Stimulated activated CD8-positive, alpha-beta memory T cell treated with anti-CD3 and anti-CD28 coated beads, Interleukin-4, amount 100 ng/mL, for 1 hour (primary cell): ENCODE results near the gene RIOX2.

Experiments used
- DNase-seq, 2 donors: peaks; one replicate each; pipeline ENCODE4 v3.0.0-alpha.2; 2020; ENCODE audit warnings: low read depth in 2 of 2, low spot score in 1 of 2

Gene RIOX2

DNA sequence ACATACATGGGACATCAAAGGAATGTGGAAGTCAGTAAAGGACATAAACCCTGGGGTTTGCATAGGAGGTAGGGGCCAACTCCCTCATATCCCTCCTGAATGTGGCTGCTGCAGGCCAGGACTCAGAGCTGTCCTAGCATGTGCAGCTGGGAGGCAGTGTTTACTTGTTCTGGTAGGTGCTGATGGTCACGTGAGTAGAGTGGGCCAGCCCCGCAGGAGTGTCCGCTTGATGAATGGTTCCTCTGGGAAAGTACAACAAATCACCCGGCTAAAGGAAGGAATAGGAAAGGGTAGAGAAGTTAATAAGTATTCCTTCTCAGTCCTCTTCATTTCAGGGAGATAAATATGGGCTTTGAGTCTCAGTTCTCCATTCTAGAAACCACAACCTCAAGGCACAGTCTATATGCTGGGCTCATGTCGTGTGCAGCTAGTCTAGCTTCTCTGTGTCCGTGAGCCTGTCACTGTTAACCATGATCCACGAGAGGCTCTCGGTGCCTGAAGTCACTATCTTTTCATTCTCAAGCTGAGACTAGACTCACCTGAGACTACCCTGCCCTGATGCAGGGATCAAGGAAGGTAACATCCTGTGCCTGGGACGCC lies 17.9 kb downstream of the RIOX2 start:
- no peak for DNase-seq

DNA sequence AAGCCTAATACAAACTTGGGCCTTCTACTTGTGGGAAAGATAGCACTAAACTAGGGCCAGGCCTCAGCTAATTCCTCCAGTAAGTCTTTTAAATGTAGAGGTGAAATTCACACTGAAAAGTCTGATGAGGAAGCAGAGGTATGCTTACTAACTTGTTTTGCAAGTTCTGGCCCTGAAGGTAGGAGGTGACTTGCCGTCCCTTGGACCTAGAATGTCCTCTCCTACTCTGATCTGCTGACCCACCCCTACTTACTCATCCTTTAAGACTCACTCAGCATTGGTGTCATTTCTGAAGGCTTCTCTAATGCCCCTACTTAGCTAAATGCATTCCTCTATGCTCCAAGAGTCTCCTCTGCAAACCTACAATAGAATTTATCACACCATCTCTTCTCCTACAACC lies 19.4 kb downstream of the RIOX2 start:
- DNase-seq = no peak

DNA sequence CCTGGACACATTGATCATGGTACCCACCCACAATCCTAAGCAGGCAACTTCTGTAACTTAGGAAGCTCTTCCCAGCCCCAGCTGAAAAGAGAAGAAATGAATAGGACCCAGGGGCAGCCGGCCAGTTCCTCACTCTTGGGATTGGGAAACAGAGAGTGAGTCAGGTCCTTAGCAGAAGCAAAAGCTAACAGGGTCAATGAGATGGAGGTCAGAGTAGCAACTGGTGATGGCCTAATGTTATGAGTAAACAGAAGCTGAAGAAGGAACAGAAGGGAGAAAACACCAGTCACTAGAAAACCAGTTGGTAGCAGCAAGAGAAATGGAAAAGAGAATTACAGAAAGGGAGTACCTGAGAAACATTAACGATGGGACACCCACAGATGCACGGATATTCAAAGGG lies 20.0 kb downstream of the RIOX2 start:
- DNase-seq = no peak

DNA sequence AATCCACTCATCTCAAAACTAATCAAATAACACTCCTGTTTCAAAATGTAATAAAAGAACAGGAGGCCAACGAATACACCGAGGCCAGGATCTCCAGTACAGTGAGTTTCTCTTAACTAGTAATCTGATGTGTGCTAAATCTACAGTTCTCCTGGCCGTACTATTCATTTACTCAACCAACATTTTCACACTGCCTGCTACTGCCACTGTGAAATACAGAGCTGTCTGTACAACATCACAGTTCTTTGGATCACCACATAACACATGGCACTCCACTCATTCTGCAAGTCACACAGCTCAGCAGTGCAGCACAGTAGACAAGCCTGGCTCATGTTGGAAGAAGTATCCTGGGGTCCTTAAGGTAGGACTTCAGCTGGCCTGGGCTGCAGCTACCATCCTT lies 21.9 kb downstream of the RIOX2 start:
- DNase-seq = no peak

DNA sequence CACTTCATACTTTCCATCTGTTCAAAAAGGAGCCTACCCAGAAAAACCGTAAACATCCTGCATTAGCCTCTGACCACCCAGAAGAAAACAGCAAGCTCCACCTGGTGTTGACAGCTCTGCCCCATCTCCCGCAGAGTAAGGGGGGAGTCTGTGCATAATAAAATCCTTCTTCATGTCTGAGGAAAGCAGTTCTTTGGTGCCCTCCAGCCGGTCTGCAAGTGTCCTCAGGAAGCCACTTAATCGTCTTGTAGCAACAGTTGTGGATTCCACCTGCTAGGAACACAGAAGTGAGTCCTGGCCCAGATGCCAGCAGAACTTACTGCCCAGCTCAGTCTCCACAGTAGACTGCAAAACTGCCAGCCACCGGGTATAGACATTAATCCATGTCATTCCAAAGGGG lies 22.5 kb downstream of the RIOX2 start:
- no peak for DNase-seq

DNA sequence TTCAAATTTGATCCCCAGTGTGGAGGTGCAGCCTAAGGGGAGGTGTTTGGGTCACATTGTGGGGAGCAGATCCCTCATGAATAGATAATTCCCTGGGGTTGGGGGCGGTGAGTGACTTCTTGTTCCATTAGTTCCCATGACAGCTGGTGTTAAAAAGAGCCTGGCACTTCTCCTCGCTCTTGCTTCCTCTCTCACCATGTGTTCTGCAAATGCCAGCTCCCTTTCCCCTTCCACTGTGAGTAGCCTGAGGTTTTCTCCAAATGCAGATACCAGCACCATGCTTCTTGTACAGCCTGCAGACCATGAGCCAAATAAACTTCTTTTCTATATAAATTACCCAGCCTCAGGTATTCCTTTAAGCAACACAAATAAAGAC lies 23.1 kb downstream of the RIOX2 start:
- no peak for DNase-seq

DNA sequence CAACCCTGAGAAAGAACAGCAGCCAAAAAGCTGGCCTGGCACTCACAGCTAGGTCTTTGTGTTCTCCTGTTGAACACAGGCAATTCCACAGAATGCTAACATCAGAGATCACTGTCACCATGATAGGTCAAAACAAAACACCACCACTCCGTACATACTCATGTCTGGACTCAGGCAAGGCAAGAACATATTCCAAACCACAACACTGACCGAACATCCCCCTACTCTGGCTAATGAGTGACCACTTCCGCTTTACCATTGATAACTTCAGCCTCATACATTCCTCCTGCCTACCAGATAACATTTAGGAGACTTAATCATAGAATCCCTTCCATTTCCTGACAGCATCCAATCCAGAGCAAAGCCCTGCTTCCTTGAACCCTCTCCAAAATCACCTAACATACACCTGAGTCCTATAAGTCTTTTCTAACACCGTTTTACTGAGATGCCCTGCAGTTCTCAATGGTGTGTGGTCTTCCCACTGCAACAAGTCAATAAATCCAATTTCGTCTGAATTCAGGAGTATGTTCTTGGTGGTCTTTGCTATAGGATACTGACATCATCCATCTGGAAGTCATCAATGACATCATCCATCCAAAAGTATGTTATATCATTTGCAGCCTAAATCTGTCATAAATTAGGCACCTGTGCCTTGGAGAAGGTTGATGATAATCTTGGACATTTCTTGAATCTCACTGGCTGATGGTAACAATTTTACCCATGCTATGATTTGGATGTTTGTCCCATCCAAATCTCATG lies 23.7 kb downstream of the RIOX2 start:
- DNase-seq = no peak

DNA sequence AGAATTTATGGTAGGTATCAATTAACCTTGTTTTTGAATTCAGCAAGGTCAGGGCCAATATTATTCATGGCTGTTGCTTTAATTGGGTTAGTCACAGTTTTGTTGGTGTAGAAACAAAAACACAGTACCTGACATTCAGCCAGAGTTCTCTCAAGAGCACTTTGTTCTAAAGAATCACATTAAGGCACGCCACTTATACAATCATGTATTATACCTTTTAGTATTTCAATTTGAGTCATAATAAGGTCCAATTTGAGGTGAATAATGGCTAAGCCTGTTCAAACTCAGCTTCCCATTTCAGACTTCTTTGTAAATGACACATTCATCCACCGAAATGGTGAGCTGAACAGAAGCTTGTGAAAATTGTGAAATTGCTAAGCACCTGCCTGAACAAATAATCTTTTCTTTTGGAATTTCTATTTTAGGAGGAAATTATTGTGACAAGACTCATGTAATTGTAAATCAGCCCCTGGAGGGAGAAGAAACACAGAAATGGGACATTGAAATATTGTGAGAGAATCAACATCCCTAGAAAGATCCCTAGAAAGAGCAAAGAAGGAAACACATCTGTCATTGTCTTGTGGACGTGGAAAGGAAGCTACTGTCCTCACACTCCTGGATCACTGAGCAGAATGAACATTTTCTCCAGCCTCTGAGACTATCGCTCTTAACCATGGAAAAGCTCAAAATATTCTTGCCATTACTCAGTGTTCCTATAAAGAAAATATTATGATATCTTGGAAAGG lies 29.3 kb downstream of the RIOX2 start:
- DNase-seq = no peak

DNA sequence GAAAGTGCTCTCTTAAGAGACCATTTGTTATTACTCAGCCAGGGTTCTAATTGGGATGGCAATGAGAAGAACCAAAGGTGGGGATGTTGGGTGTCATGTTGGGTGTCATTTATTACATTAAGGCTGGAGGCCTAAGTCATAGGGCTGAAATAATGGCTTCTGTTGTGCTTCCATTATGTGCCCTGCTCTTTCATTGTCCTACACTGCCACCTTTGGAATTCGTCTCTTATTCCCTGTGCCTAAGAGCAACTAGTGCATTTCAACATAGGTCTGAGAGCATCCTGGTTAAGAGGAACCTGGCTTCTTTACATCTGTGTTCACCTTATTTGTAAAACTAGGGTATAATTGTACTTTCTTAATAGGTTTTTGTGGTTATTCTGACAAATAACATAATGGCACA lies 32.2 kb downstream of the RIOX2 start:
- no peak for DNase-seq

DNA sequence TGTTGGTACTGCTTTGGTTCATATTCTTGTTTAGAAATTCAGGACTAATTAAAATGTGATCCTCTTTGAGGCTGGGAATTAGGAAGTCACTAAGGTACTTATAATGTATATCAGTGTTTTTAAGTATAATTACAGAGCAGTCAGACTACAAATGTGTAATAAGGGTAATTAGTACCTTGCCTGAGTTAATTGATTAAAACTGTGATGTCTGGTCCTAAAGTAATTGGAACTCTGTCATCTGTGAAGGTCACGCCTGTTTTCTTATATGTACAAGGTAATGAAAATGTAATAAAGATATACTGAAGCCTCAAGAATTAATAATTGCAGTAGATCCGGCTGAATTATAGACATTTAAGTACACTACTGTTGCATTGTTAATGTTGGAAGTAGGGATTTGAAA lies 32.8 kb downstream of the RIOX2 start:
- DNase-seq = no peak

DNA sequence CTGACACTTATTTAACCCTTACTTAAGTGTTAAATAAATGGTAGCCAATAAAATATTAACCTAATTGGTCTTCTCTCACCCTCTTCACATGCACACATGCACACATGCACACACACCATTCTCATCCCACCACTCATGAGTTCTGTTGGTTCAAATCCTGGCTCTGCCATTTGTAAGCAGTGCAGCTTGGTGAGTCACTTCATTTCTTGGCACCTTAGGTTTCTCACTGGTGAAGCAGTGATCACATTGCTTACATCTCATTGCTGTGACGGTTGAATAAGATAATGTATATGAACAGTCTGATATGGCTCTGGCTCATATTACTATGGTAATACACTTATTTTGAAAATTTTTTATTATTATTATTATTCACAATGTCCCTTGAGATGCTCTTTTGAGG lies 33.8 kb downstream of the RIOX2 start:
- DNase-seq = no peak

DNA sequence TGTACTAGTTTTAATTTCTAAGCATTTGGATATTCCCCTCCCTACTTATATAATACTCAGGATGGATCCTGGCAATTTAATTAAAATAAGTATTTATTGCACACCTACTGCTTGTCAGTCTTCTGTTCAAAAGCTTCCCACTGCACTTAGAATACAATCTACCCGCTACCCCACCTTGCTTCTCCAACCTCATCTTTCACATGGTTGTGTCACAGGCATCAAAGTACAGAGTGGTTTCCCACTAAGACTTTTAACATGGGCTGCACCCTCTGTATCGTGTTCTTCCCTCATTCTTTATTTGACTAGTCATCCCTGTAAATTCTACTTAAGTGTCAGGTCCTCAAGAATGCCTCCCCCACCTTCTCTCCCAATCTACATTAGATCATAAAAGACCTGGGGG lies 35.0 kb downstream of the RIOX2 start:
- no peak for DNase-seq

DNA sequence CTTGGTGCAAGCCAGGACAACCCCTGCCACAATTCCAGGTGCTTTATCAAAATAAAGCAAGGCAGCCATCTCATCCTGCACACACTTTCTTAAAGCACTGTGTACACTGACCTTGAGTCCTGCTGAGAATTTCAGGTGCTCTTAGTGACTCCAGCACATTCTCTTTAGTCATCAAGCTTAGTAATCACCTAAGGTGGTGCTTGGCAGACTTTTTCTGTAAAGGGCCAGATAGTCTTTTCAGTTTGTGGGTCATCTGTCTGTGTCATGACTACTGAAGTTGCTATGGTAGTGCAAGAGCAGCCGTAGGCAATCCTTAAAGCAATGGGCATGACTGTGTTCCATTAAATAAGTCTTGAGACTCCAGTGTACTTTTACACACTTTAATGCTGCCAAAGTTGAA lies 36.4 kb downstream of the RIOX2 start:
- no peak for DNase-seq

DNA sequence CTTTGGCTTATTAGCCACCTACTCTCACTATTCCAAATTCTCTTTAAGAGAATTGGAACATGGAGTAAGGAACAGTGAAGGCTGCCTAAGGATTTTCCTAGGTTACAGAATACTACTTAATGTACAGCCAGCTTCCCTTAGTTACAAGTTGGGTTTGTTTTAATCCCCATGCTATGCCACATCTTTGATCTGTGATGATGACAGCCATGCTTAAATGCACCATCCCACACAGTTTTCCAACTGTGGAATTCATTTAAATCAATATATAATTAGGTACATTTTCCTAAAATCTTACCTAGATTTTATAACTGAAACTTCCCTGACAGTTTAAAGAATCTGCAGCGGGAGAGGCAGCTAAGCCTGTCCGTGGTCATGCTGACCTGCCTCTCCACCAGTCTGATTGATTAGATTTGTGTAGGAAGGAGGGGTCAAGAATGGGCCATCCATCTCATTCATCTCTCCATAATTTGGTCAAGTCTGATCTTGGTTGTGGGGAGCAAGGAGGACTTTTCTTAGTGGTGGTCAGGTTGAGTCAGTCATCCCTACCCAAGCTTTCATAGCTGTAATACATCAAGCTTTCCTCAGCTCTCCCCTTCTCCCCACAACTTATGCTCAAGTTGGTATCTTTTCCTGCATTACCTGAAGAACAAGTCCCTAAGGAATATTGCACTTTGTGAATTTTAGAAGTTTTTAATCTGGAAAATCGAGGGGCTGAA lies 37.1 kb downstream of the RIOX2 start:
- no peak for DNase-seq

DNA sequence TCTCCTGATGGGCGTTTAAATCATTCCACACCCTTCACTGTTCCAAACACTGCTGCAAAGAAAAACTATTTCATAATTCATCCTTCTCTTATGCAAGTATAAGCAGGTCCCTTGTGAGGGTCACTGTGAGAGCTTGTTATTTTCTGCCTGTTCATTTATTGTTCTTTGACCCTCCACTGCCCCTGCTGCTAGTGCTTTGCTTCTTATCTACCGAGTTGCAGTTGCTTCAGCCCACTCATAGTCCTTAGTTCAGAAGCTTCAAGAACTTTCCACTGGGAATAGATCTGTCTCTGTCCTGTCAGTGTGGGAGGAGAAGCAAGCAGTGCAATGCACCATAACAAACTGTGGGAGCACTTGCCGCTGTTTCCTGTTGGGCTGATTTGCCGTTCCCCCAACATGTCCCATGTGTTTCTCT lies 39.8 kb downstream of the RIOX2 start:
- DNase-seq = no peak

DNA sequence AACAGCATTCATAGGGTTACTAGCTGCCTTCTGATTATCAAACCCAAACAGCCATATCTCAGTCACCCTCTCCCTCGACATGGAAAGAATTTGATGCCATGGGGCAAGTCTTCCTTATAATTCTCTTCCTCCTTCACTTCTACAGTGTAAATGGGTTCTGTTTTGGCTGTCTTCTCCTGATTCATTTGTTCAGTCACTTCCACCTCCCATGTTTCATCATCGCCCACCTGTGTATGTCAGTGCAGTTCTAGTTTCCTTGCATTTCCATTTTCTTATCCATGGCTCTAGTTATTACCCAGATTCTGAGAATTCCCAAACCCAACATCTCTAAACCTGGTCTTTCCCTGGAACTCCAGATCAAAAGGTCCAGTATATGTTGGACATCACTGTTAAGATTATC lies 41.0 kb downstream of the RIOX2 start:
- no peak for DNase-seq

DNA sequence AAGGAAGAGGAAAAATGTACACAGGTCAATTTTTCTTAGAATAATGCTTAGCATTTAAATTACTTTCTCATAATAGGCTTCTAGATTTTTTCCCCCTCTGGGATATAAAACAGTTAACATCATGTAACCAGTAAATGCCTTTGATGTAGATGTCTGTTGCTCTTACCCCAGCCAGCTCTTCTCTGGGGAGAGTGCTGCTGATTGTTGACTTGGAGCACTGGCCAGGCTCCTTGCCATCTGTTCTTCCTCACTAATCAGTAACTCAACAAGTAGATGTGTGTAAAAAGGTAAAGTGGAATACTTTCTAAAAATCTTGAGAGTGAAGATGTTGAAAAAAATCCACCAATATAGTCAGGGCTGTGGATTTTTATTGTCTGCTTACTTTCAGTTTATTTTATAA lies 42.2 kb downstream of the RIOX2 start:
- DNase-seq = no peak

DNA sequence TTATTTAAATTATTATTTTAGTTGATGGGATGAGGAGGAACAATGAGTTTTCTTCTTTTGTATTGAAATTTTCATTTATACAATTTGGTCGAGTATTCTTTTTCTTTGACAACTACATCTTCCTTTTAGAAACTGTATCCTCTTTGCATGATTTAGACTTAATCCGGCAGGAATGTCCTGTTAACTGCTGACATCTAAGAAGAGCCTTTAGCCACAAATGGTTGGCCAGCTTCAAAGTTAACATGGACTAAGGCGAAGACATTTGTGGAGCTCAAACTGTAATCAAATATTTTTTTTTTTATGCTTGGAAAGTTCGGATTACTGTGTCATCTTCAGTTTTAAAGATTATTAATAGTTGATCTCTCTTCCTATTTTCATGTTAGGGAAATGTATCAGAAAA lies 43.2 kb downstream of the RIOX2 start:
- no peak for DNase-seq

DNA sequence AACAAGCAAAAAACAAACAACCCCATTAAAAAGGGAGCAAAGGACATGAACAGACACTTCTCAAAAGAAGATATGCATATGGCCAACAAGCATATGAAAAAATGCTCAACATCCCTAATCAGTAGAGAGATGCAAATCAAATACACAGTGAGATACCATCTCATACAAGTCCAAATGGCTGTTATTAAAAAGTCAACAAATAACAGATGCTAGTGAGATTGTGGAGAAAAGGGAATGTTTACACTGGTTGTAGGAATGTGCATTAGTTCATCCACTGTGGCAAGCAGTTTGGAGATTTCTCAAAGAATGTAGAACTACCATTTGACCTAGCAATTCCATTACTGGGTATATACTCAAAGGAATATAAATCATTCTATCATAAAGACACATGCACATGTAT lies 44.5 kb downstream of the RIOX2 start:
- no peak for DNase-seq

DNA sequence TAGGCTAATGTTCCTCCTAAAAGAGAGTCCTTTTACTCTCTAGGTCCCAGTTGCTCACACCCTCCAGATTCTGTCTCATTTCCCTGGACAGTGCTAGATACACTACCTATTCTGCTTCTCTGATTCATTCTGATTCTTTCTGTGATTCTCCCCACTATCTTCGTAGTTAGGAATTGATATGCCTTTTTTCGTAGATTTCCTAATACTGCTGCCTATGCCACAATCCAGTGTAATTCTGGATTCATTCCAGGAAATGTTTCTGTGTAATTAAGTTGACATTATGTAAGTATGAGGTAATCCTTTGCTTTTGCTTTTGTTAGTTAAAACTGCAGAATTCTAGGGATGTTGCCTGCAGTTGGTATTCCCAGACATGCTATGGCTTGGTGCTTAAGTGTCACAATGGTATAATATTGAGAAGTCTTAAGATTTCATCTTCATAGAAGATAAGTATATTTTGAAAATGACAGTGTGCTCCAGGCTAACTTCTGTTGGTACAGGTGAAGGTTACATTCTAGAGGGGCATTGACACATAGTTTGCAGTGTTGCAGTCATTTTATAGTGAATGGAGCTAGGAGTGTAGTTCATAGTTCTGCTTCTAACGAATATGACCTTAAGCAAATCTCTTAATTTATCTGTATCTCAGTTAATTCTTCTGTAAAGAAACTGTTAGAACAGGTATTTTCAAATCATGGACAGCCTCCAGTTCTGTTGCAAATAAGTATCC lies 54.3 kb downstream of the RIOX2 start:
- DNase-seq = no peak

DNA sequence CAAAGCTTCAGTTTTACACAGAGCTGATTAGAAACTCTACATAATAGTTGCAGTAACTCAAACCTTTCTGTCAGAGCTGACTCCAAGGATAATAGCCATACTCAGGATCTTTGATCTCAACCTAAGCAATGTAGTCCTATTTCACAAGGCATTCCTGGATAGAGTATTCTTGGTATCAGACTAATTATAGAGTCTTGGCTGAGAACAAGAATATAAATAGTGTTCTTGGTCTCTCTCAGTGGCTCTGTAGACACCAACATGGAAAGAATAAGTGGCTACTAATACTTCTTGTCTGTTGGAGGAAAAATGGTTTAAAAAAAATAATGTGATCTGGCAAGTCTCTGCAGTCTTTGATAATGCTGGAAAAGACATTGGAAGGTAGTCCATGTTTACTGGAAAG lies 55.7 kb downstream of the RIOX2 start:
- no peak for DNase-seq
